WERI-Rb-1 (cell line): ENCODE data around the gene NKX3-2.

ENCODE experiments used
- DNase-seq: peaks from one replicate; pipeline ENCODE4 v3.0.0-alpha.2; 2020
- H3K27ac ChIP-seq: fragments of 250-450 bp; sonication (Bioruptor Pico); 2 replicates; pipeline ENCODE4 v1.5.1; 2020; ENCODE audit warnings: mild to moderate bottlenecking, moderate library complexity
- H3K27me3 ChIP-seq: fragments of 250-450 bp; sonication (Bioruptor Pico); 2 replicates; pipeline ENCODE4 v1.5.1; 2021; ENCODE audit warnings: mild to moderate bottlenecking, low read depth, moderate library complexity; ENCODE audit not compliant: insufficient read depth, severe bottlenecking
- H3K36me3 ChIP-seq: fragments of 250-450 bp; sonication (Bioruptor Pico); 2 replicates; pipeline ENCODE4 v1.5.1; 2020; ENCODE audit warnings: mild to moderate bottlenecking, moderate library complexity
- H3K4me3 ChIP-seq: 2 replicates; pipeline ENCODE4 v1.5.1; 2011; ENCODE audit warnings: low read depth, mild to moderate bottlenecking, control low read depth, low read length
- H3K9me3 ChIP-seq: fragments of 250-450 bp; sonication (Bioruptor Pico); 2 replicates; pipeline ENCODE4 v1.5.1; 2021; ENCODE audit warnings: mild to moderate bottlenecking, moderate library complexity; ENCODE audit not compliant: severe bottlenecking
- TF ChIP-seq, protein P1 (sequence below): IDR thresholded peaks from 2 replicates; pipeline ENCODE4 v1.5.1; 2011; ENCODE audit warnings: low read depth, mild to moderate bottlenecking, control low read depth, inconsistent platforms, low read length

The NKX3-2 gene

GRCh38 chr4:13537011-13537831, 7.1 kb downstream of the NKX3-2 start:
- DNase-seq, result no peak
- Histone ChIP-seq H3K36me3 (no peaks in the 10 kb centered on the region), H3K4me3 (no peak overlapping the region), H3K9me3 (no peaks in the 10 kb centered on the region), H3K27me3 (peaks cover 29% of the 10 kb centered on the region), H3K27ac (no peak overlapping the region)
- TF ChIP-seq, protein P1, sequence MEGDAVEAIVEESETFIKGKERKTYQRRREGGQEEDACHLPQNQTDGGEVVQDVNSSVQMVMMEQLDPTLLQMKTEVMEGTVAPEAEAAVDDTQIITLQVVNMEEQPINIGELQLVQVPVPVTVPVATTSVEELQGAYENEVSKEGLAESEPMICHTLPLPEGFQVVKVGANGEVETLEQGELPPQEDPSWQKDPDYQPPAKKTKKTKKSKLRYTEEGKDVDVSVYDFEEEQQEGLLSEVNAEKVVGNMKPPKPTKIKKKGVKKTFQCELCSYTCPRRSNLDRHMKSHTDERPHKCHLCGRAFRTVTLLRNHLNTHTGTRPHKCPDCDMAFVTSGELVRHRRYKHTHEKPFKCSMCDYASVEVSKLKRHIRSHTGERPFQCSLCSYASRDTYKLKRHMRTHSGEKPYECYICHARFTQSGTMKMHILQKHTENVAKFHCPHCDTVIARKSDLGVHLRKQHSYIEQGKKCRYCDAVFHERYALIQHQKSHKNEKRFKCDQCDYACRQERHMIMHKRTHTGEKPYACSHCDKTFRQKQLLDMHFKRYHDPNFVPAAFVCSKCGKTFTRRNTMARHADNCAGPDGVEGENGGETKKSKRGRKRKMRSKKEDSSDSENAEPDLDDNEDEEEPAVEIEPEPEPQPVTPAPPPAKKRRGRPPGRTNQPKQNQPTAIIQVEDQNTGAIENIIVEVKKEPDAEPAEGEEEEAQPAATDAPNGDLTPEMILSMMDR, result no peak

DNA sequence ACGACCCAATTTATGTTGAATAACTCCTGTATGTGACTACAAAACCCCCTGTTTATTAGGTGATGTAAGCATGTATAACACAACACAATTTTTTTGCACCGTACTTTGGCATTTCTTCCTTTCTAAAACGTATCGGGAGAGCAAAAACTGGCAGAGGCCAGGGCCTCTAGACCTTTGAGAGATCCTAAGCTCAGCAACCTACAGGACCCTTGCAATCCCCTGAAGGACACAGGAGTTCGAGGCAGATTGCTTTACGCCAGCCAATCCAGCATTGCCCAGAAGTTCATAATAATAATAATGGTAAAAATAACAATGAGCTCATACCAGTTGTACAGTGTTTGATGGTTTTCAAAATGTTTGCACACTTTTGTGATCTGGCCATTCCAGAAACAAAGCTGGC, 7.7 kb downstream of the NKX3-2 start:
- TF ChIP-seq, protein P1, result no peak
- Histone ChIP-seq H3K36me3 (no peaks in the 10 kb centered on the region), H3K9me3 (no peaks in the 10 kb centered on the region), H3K27me3 (peaks cover 28% of the 10 kb centered on the region), H3K27ac (no peak overlapping the region), H3K4me3 (no peak overlapping the region)
- no peak for DNase-seq

DNA sequence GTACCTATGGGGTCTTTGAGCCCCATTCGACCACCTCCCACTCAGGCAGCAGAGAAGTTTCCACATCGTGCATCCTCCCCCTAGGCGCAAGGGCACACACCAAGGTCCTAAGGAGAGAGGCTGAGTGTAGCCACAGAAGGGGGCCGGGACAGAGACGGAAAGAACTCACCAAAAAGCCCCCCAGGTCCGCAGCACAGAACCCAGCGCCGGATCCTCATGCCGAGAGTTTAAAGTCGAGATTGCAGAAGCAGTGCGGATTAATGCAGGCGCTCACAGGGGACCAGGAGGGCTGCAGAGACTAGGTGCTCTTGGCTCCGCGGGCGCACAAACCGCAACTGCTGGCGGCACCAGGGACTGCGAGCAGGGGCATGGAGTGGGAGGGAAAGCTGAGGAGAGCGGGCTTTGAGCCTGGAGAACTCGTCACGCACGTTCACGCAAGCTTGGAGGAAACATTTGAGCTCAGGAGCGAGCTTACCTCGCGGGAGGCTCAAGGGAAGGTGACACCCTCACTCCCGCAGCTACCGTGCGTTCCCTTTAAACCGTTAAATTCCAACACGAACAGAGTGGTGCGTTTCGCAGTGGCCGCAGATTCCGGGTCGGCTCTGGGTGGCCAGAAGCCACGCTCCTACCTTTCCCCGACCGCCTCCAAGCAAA, 8.5 kb downstream of the NKX3-2 start:
- no peaks in the 10 kb centered on the region for H3K9me3 ChIP-seq
- peak overlapping the region; percentile 38 for H3K4me3 ChIP-seq
- H3K36me3 ChIP-seq, result no peaks in the 10 kb centered on the region
- DNase-seq, result peak; percentile 74
- peaks cover 28% of the 10 kb centered on the region for H3K27me3 ChIP-seq
- no peak overlapping the region for H3K27ac ChIP-seq
- TF ChIP-seq, protein P1, result peak; percentile 28; the same call in 1 of the 2 replicates

GRCh38 chr4:13535118-13535517, 9.2 kb downstream of the NKX3-2 start:
- DNase-seq, result peak; percentile 32
- H3K36me3 ChIP-seq, result no peaks in the 10 kb centered on the region
- no peaks in the 10 kb centered on the region for H3K9me3 ChIP-seq
- TF ChIP-seq, protein P1, result no peak
- H3K27ac ChIP-seq, result no peak overlapping the region
- peak overlapping the region; percentile 38 for H3K4me3 ChIP-seq
- H3K27me3 ChIP-seq, result peaks cover 28% of the 10 kb centered on the region

GRCh38 chr4:13534344-13535063, 9.8 kb downstream of the NKX3-2 start:
- peaks cover 28% of the 10 kb centered on the region for H3K27me3 ChIP-seq
- no peaks in the 10 kb centered on the region for H3K36me3 ChIP-seq
- no peaks in the 10 kb centered on the region for H3K9me3 ChIP-seq
- peak overlapping the region; percentile 38 for H3K4me3 ChIP-seq
- TF ChIP-seq, protein P1, result peak; percentile 51
- DNase-seq, result no peak
- no peak overlapping the region for H3K27ac ChIP-seq
